Astrocyte (in vitro differentiated cells and primary cell): ENCODE results near the gene NUFIP2.
"Not testable (repeated sequence)": the region's sequence is repeated elsewhere in the genome, so short reads cannot be mapped to it uniquely, and the experiment has no call there.

ENCODE experiments used
- EZH2 ChIP-seq: IDR thresholded peaks from 2 replicates; pipeline ENCODE4 v1.6.1; 2012; ENCODE audit warnings: mild to moderate bottlenecking, low read length, inconsistent platforms; ENCODE audit not compliant: insufficient read depth
- TF ChIP-seq, protein P1 (sequence below): IDR thresholded peaks from 2 replicates; pipeline ENCODE4 v1.5.1; 2011; ENCODE audit warnings: low read depth, mild to moderate bottlenecking, inconsistent platforms, low read length, moderate library complexity; ENCODE audit not compliant: insufficient read depth

DNA sequence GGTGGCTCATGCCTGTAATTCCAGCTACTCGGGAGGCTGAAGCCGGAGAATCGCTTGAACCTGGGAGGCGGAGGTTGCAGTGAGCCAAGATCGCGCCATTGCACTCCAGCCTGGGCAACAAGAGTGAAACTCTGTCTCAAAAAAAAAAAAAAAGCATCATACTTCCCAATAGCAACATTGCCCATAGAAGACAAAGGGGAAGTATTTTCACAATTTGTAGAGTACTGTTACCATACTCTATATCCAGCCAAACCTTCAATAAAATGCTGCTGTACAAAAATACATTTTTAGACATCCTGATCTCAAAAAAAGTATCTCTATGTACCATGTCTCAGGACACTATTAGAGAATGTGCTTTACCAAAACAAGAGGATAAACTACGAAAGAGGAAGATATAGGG lies 59.0 kb downstream of the NUFIP2 start:
- TF ChIP-seq, protein P1, sequence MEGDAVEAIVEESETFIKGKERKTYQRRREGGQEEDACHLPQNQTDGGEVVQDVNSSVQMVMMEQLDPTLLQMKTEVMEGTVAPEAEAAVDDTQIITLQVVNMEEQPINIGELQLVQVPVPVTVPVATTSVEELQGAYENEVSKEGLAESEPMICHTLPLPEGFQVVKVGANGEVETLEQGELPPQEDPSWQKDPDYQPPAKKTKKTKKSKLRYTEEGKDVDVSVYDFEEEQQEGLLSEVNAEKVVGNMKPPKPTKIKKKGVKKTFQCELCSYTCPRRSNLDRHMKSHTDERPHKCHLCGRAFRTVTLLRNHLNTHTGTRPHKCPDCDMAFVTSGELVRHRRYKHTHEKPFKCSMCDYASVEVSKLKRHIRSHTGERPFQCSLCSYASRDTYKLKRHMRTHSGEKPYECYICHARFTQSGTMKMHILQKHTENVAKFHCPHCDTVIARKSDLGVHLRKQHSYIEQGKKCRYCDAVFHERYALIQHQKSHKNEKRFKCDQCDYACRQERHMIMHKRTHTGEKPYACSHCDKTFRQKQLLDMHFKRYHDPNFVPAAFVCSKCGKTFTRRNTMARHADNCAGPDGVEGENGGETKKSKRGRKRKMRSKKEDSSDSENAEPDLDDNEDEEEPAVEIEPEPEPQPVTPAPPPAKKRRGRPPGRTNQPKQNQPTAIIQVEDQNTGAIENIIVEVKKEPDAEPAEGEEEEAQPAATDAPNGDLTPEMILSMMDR = not testable (repeated sequence)
- not testable (repeated sequence) for TF ChIP-seq EZH2
